GM12878 (cell line): ENCODE results near the gene ARHGAP1. TPM values are rescaled to one million over a fixed set of nuclear protein-coding genes. Genes with fewer than 3 reads are reported as not detected.

Experiments
- ATAC-seq: fragments of 200-7000 bp; cut with Tn5 transposase; 3 replicates; pipeline ENCODE4 v1.9.1; 2020; ENCODE audit warnings: mild to moderate bottlenecking, moderate library complexity
- BruUV-seq: library from RNA; stranded (reverse); fragments of 400-500 nt; replicated peaks from 2 replicates; lab custom pipeline; 2021; lab: Mats Ljungman, UMichigan
- CTCF ChIA-PET: fragments of 300-600 bp; sonication (Branson Sonifier 250); formaldehyde crosslinking; extraction: SDS; loops from one replicate; lab custom pipeline; 2021; ENCODE audit warnings: inconsistent platforms; lab: Yijun Ruan, JAX
- POLR2A ChIA-PET: fragments of 350-600 bp; formaldehyde crosslinking; extraction: SDS; loops from one replicate; lab custom pipeline; 2021; ENCODE audit warnings: inconsistent platforms; lab: Charles Lee
- RAD21 ChIA-PET: fragments of 300-600 bp; sonication (Branson Sonifier 250); formaldehyde crosslinking; loops from one replicate; lab custom pipeline; 2023; ENCODE audit warnings: antibody characterized with exemption; ENCODE audit not compliant: unreplicated experiment; lab: Charles Lee
- SMC1A ChIA-PET: fragments of 300-600 bp; sonication (Branson Sonifier 250); formaldehyde crosslinking; loops from one replicate; lab custom pipeline; 2023; ENCODE audit not compliant: unreplicated experiment, uncharacterized antibody; lab: Charles Lee
- DNase-seq: peaks from one replicate; pipeline ENCODE4 v3.0.0-alpha.2; 2011; ENCODE audit warnings: low read depth, low spot score
- FAIRE-seq: peaks from 3 replicates; lab custom pipeline; 2011; peaks lifted over from hg19 to GRCh38; lab: Jason Lieb, UNC
- H2AFZ ChIP-seq: 2 replicates; pipeline ENCODE4 v1.6.0; 2011; ENCODE audit warnings: low read depth, low read length, control low read depth; ENCODE audit not compliant: control insufficient read depth
- H3K27ac ChIP-seq: 2 replicates; pipeline ENCODE4 v1.5.1; 2011; ENCODE audit warnings: control low read depth; ENCODE audit not compliant: control insufficient read depth, insufficient read depth
- H3K27me3 ChIP-seq, 2 experiments: replicated peaks in 1 of 2; 2 replicates each; pipeline versions ENCODE4 v1.6.0 to v1.6.1; 2011; ENCODE audit warnings: low read length in 1 of 2; ENCODE audit not compliant: control insufficient read depth in 2 of 2, insufficient read depth in 2 of 2
- H3K36me3 ChIP-seq, 2 experiments: 2 replicates each; pipeline ENCODE4 v1.5.1; 2011; ENCODE audit warnings: low read length in 1 of 2; ENCODE audit not compliant: control insufficient read depth in 2 of 2, insufficient read depth in 2 of 2
- H3K4me1 ChIP-seq: 2 replicates; pipeline ENCODE4 v1.6.1; 2011; ENCODE audit warnings: mild to moderate bottlenecking, low read length, moderate library complexity, mixed read lengths; ENCODE audit not compliant: control insufficient read depth, insufficient read depth
- H3K4me2 ChIP-seq: 2 replicates; pipeline ENCODE4 v1.6.0; 2011; ENCODE audit warnings: control low read depth; ENCODE audit not compliant: control insufficient read depth, insufficient read depth
- H3K4me3 ChIP-seq: fragments of 200-600 bp; sonication (generic); 2 replicates; pipeline ENCODE4 v1.5.1; 2016
- H3K79me2 ChIP-seq: 2 replicates; pipeline ENCODE4 v1.6.0; 2011; ENCODE audit warnings: low read length; ENCODE audit not compliant: control insufficient read depth, insufficient read depth
- H3K9ac ChIP-seq: 2 replicates; pipeline ENCODE4 v1.8.0; 2011; ENCODE audit warnings: low read length, control low read depth, mixed read lengths; ENCODE audit not compliant: control insufficient read depth, insufficient read depth
- H3K9me3 ChIP-seq: replicated peaks from 3 replicates; pipeline ENCODE4 v1.5.1; 2011; ENCODE audit warnings: mild to moderate bottlenecking, low read length; ENCODE audit not compliant: control insufficient read depth, insufficient read depth
- H4K20me1 ChIP-seq: 2 replicates; pipeline ENCODE4 v1.6.0; 2011; ENCODE audit not compliant: control insufficient read depth, insufficient read depth
- JUND ChIP-seq: IDR thresholded peaks from 2 replicates; pipeline ENCODE4 v1.6.1; 2012; ENCODE audit warnings: low read depth, mild to moderate bottlenecking, low read length, improper control_type of control experiment, moderate library complexity
- NBN ChIP-seq: fragments of 450-650 bp; IDR thresholded peaks from 2 replicates; pipeline ENCODE4 v1.6.1; 2016
- NR2F1 ChIP-seq: fragments of 450-650 bp; conservative IDR thresholded peaks from 2 replicates; pipeline ENCODE4 v1.6.1; 2017; ENCODE audit warnings: mild to moderate bottlenecking
- WGBS: methylation state at CpG from one replicate; pipeline ENCODE4 v1.1.6; 2016; ENCODE audit warnings: low lambda C conversion rate; ENCODE audit not compliant: insufficient replicate concordance, insufficient coverage; ENCODE audit errors: missing lambda C conversion rate; 5-methylcytosine and 5-hydroxymethylcytosine counted together
- in situ Hi-C: fragments of 300-500 bp; cut with MboI; formaldehyde crosslinking; loops from 9 replicates; pipeline ENCODE4 v1.14.3; 2018; ENCODE audit warnings: mixed read lengths
- intact Hi-C: fragments of 100-400 bp; cut with micrococcal nuclease; formaldehyde crosslinking; loops from one replicate; pipeline ENCODE4 v1.14.2; 2022; ENCODE audit not compliant: unreplicated experiment
- polyA plus RNA-seq, 11 experiments: library from polyadenylated mRNA; depleted of rRNA in 4 of 11; unstranded in 6 of 11; stranded (reverse) in 5 of 11; fragments of >200 nt; fragmentation: Nextera tagmentation in 4 of 11; fragmentation: Illumina TruSeq in 1 of 11; extraction: Ambion mirVana in 4 of 11; extraction: Trizol in 1 of 11; gene quantifications; 1 replicate in 1 of 11; 2 replicates in 10 of 11; pipeline versions ENCODE4 v1.2.1 to v1.2.3, GENCODE V29; 2011 to 2016; ENCODE audit warnings: inconsistent platforms in 2 of 11, missing spikeins in 2 of 11, low read depth in 1 of 11
- total RNA-seq, 4 experiments: library from RNA; depleted of rRNA in 3 of 4; stranded (reverse); fragments of >200 nt in 3 of 4; fragmentation: Illumina TruSeq in 1 of 4; extraction: Trizol in 1 of 4; gene quantifications; 2 replicates each; pipeline versions ENCODE4 v1.2.1 to v1.2.3, GENCODE V29; 2013 to 2021
- TF ChIP-seq, protein P1 (sequence below): fragments of 450-650 bp; IDR thresholded peaks from 2 replicates; pipeline ENCODE4 v1.6.1; 2018; ENCODE audit warnings: borderline replicate concordance, mild to moderate bottlenecking; ENCODE audit not compliant: partially characterized antibody
- TF ChIP-seq, protein P2 (sequence below): IDR thresholded peaks from 2 replicates; pipeline ENCODE4 v1.6.1; 2012; ENCODE audit warnings: low read length, inconsistent platforms
- TF ChIP-seq, protein P3 (sequence below): fragments of 450-650 bp; IDR thresholded peaks from 2 replicates; pipeline ENCODE4 v1.6.1; 2017; ENCODE audit warnings: mild to moderate bottlenecking, moderate library complexity

Gene ARHGAP1
- total and polyA plus RNA-seq, 10 of the 15 experiments (the other 5 are each of a cell fraction or from before 2014, with no cell fraction given): 4.3 to 45.5 (median 23.2) TPM

DNA sequence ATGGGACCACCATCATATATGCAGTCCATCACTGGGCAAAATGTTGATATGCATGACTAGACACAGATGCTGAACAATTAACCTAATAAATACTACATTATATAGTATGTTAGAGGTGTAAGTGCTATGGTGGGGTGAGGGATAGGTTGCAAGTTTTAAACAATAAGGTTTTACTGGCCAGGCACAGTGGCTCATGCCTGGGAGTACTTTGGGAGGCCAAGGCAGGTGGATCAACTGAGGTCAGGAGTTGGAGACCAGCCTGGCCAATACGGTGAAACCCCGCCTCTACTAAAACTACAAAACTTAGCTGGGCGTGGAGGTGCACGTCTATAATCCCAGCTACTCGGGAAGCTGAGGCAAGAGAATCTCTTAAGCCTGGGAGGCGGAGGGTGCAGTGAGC lies 46.7 kb upstream of the ARHGAP1 start:
- Histone ChIP-seq H3K9me3 (no peaks in the 10 kb centered on the region), H3K4me3 (no peak overlapping the region), H3K79me2 (no peaks in the 10 kb centered on the region), H3K9ac (no peak overlapping the region), H3K27ac (no peak overlapping the region), H3K4me1 (no peaks in the 10 kb centered on the region), H4K20me1 (no peaks in the 10 kb centered on the region), H3K27me3 (no peaks in the 10 kb centered on the region), H3K4me2 (no peak overlapping the region), H2AFZ (no peak overlapping the region), H3K36me3 (peaks cover 21 to 45% of the 10 kb centered on the region in 2 experiments)
- SMC1A ChIA-PET: interaction anchor here (0.6 kb wide), 1 partner anchor 17 kb away, joined by 3 read pairs; no protein-coding TSS in a partner anchor
- TF ChIP-seq JUND (no peak), NR2F1 (no peak), NBN (no peak)
- TF ChIP-seq, protein P1, sequence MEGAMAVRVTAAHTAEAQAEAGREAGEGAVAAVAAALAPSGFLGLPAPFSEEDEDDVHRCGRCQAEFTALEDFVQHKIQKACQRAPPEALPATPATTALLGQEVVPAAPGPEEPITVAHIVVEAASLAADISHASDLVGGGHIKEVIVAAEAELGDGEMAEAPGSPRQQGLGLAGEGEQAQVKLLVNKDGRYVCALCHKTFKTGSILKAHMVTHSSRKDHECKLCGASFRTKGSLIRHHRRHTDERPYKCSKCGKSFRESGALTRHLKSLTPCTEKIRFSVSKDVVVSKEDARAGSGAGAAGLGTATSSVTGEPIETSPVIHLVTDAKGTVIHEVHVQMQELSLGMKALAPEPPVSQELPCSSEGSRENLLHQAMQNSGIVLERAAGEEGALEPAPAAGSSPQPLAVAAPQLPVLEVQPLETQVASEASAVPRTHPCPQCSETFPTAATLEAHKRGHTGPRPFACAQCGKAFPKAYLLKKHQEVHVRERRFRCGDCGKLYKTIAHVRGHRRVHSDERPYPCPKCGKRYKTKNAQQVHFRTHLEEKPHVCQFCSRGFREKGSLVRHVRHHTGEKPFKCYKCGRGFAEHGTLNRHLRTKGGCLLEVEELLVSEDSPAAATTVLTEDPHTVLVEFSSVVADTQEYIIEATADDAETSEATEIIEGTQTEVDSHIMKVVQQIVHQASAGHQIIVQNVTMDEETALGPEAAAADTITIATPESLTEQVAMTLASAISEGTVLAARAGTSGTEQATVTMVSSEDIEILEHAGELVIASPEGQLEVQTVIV: no peak
- TF ChIP-seq, protein P2, sequence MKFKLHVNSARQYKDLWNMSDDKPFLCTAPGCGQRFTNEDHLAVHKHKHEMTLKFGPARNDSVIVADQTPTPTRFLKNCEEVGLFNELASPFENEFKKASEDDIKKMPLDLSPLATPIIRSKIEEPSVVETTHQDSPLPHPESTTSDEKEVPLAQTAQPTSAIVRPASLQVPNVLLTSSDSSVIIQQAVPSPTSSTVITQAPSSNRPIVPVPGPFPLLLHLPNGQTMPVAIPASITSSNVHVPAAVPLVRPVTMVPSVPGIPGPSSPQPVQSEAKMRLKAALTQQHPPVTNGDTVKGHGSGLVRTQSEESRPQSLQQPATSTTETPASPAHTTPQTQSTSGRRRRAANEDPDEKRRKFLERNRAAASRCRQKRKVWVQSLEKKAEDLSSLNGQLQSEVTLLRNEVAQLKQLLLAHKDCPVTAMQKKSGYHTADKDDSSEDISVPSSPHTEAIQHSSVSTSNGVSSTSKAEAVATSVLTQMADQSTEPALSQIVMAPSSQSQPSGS: no peak
- TF ChIP-seq, protein P3, sequence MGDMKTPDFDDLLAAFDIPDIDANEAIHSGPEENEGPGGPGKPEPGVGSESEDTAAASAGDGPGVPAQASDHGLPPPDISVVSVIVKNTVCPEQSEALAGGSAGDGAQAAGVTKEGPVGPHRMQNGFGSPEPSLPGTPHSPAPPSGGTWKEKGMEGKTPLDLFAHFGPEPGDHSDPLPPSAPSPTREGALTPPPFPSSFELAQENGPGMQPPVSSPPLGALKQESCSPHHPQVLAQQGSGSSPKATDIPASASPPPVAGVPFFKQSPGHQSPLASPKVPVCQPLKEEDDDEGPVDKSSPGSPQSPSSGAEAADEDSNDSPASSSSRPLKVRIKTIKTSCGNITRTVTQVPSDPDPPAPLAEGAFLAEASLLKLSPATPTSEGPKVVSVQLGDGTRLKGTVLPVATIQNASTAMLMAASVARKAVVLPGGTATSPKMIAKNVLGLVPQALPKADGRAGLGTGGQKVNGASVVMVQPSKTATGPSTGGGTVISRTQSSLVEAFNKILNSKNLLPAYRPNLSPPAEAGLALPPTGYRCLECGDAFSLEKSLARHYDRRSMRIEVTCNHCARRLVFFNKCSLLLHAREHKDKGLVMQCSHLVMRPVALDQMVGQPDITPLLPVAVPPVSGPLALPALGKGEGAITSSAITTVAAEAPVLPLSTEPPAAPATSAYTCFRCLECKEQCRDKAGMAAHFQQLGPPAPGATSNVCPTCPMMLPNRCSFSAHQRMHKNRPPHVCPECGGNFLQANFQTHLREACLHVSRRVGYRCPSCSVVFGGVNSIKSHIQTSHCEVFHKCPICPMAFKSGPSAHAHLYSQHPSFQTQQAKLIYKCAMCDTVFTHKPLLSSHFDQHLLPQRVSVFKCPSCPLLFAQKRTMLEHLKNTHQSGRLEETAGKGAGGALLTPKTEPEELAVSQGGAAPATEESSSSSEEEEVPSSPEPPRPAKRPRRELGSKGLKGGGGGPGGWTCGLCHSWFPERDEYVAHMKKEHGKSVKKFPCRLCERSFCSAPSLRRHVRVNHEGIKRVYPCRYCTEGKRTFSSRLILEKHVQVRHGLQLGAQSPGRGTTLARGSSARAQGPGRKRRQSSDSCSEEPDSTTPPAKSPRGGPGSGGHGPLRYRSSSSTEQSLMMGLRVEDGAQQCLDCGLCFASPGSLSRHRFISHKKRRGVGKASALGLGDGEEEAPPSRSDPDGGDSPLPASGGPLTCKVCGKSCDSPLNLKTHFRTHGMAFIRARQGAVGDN: no peak
- FAIRE-seq (no peak), DNase-seq (no peak), ATAC-seq (no peak)
- POLR2A ChIA-PET: no interaction called here
- BruUV-seq: no TSS peak
- RAD21 ChIA-PET: interaction anchor here (0.7 kb wide), 1 partner anchor 237 kb away, joined by 3 read pairs; no protein-coding TSS in a partner anchor
- in situ Hi-C loops: no loop called here
- intact Hi-C loops: no loop called here
- CTCF ChIA-PET: no interaction called here
- WGBS: 98% methylated on average over 6 of the region's 6 CpGs
